ENCODE data around the gene ERBIN. TPM values are rescaled to one million over a fixed set of nuclear protein-coding genes. Genes with fewer than 3 reads are reported as not detected.

Gene ERBIN
- total RNA-seq, 1 experiment from 2014 or later: 88.4 TPM

- Histone ChIP-seq H3K27ac (ENCODE audit: low read length) (no peak overlapping the region), H3K27me3 (ENCODE audit: control insufficient read depth, insufficient read depth, low read length) (no peaks in the 10 kb centered on the region), H3K36me3 (ENCODE audit: control insufficient read depth, insufficient read depth, low read length) (no peaks in the 10 kb centered on the region), H3K4me1 (ENCODE audit: control insufficient read depth, insufficient read depth, low read length) (peaks cover 24% of the 10 kb centered on the region), H3K9me3 (ENCODE audit: control insufficient read depth, insufficient read depth, low read depth, low read length) (no peaks in the 10 kb centered on the region), H3K4me3 (ENCODE audit: low read depth in 2 of 2, low read length in 2 of 2) (no peak overlapping the region)
- CTCF ChIA-PET: no interaction called here
- intact Hi-C loops (cut with micrococcal nuclease; ENCODE audit: unreplicated experiment) (no loop called here), in situ Hi-C loops (cut with HindIII; ENCODE audit: low pct_unique_long_range_greater_than_20kb, low sequenced_read_pairs) (no loop called here)
- no peak for TF ChIP-seq POLR2AphosphoS5 (IDR thresholded peaks at IDR 0.05; ENCODE audit: low read depth, low read length)
- TF ChIP-seq REST (IDR thresholded peaks at IDR 0.05; ENCODE audit: insufficient read depth in 1 of 2, low read depth in 2 of 2, low read length in 1 of 2): no peak
- DNase-seq (ENCODE audit: low read depth, low spot score) (no peak), ATAC-seq (0 out of 2 replicates have a peak, but pooled peaks have one; percentile 9)
- BruUV-seq (replicated peaks): no TSS peak
- POLR2A ChIA-PET: no interaction called here
Observed at GRCh38 chr5:65984098-65984885, 57.9 kb downstream of the ERBIN start.

- no peak for DNase-seq (ENCODE audit: low read depth, low spot score)
- in situ Hi-C loops (cut with HindIII; ENCODE audit: low pct_unique_long_range_greater_than_20kb, low sequenced_read_pairs): no loop called here
- Histone ChIP-seq H3K4me3 (ENCODE audit: low read depth in 2 of 2, low read length in 2 of 2) (no peak overlapping the region), H3K4me1 (ENCODE audit: control insufficient read depth, insufficient read depth, low read length) (peaks cover 24% of the 10 kb centered on the region), H3K36me3 (ENCODE audit: control insufficient read depth, insufficient read depth, low read length) (no peaks in the 10 kb centered on the region), H3K27ac (ENCODE audit: low read length) (no peak overlapping the region), H3K27me3 (ENCODE audit: control insufficient read depth, insufficient read depth, low read length) (no peaks in the 10 kb centered on the region), H3K9me3 (ENCODE audit: control insufficient read depth, insufficient read depth, low read depth, low read length) (no peaks in the 10 kb centered on the region)
- ChIA-PET POLR2A (interaction anchor here (0.6 kb wide), 2 partner anchors 263 to 412 kb away, joined by 4 read pairs; no protein-coding TSS in a partner anchor), CTCF (no interaction called here)
- intact Hi-C loops (cut with micrococcal nuclease; ENCODE audit: unreplicated experiment): no loop called here
- no peak for ATAC-seq
- BruUV-seq (replicated peaks): no TSS peak
- TF ChIP-seq TCF7L2 (IDR thresholded peaks at IDR 0.05; ENCODE audit: low read depth, low read length): no peak
- TF ChIP-seq REST (IDR thresholded peaks at IDR 0.05; ENCODE audit: insufficient read depth in 1 of 2, low read depth in 2 of 2, low read length in 1 of 2): no peak
- TF ChIP-seq CTCF (IDR thresholded peaks at IDR 0.05): no peak
- TF ChIP-seq SIN3A (IDR thresholded peaks at IDR 0.05; ENCODE audit: borderline replicate concordance, insufficient read depth, low read depth, low read length): no peak
- no peak for TF ChIP-seq POLR2AphosphoS5 (IDR thresholded peaks at IDR 0.05; ENCODE audit: low read depth, low read length)
Observed at GRCh38 chr5:65986050-65986451, 59.7 kb downstream of the ERBIN start.
